SHP77 treated with DMSO at 0.1 percent for 48 hours (cell line): ENCODE data around the gene AKAP6.
A peak's percentile ranks its signal among the peaks of the same experiment; 100 is the strongest.

ENCODE experiments used
- DNase-seq: peaks from one replicate; lab custom pipeline; 2025; lab: John Stamatoyannopoulos, UW

The AKAP6 gene

GRCh38 chr14:32588448-32589320, 259.6 kb downstream of the AKAP6 start:
- DNase-seq = peak; percentile 35

- DNase-seq = no peak
Observed at GRCh38 chr14:32590157-32590556, 261.1 kb downstream of the AKAP6 start.

GRCh38 chr14:32593290-32593942, 264.3 kb downstream of the AKAP6 start:
- DNase-seq = no peak

- DNase-seq = no peak
Observed at GRCh38 chr14:32594766-32595165, 265.7 kb downstream of the AKAP6 start.

GRCh38 chr14:32595497-32595896, 266.4 kb downstream of the AKAP6 start:
- DNase-seq = no peak

- DNase-seq = no peak
Observed at GRCh38 chr14:32596390-32596789, 267.3 kb downstream of the AKAP6 start.

- no peak for DNase-seq
Observed at GRCh38 chr14:32597771-32598170, 268.7 kb downstream of the AKAP6 start.

GRCh38 chr14:32601069-32601468, 272.0 kb downstream of the AKAP6 start:
- DNase-seq = no peak

- no peak for DNase-seq
Observed at GRCh38 chr14:32601906-32602305, 272.8 kb downstream of the AKAP6 start.

- no peak for DNase-seq
Observed at GRCh38 chr14:32602699-32603098, 273.6 kb downstream of the AKAP6 start.

- DNase-seq = no peak
Observed at GRCh38 chr14:32603992-32604565, 275.0 kb downstream of the AKAP6 start.

- no peak for DNase-seq
Observed at GRCh38 chr14:32606301-32606700, 277.2 kb downstream of the AKAP6 start.

GRCh38 chr14:32607399-32607798, 278.3 kb downstream of the AKAP6 start:
- DNase-seq = no peak

GRCh38 chr14:32608857-32609256, 279.8 kb downstream of the AKAP6 start:
- DNase-seq = no peak

- DNase-seq = no peak
Observed at GRCh38 chr14:32609388-32609787, 280.3 kb downstream of the AKAP6 start.

GRCh38 chr14:32611752-32612151, 282.7 kb downstream of the AKAP6 start:
- DNase-seq = no peak

GRCh38 chr14:32618991-32619390, 289.9 kb downstream of the AKAP6 start:
- DNase-seq = no peak

- no peak for DNase-seq
Observed at GRCh38 chr14:32620303-32620702, 291.2 kb downstream of the AKAP6 start.

- no peak for DNase-seq
Observed at GRCh38 chr14:32620724-32621123, 291.6 kb downstream of the AKAP6 start.

- no peak for DNase-seq
Observed at GRCh38 chr14:32621585-32621984, 292.5 kb downstream of the AKAP6 start.

- DNase-seq = no peak
Observed at GRCh38 chr14:32622742-32623141, 293.6 kb downstream of the AKAP6 start.

- DNase-seq = no peak
Observed at GRCh38 chr14:32623300-32624093, 294.4 kb downstream of the AKAP6 start.
